IPS-18c (cell line): ENCODE measurements around the gene GRAMD1B.

ENCODE experiments used
- H3K4me3 ChIP-seq: 2 replicates; pipeline ENCODE4 v1.7.0; 2013; ENCODE audit warnings: low read depth, mild to moderate bottlenecking, low read length, moderate library complexity; ENCODE audit not compliant: insufficient read depth
- H3K9me3 ChIP-seq: one replicate; pipeline ENCODE4 v1.6.1; 2013; ENCODE audit warnings: mild to moderate bottlenecking, low read length, moderate library complexity; ENCODE audit not compliant: control insufficient read depth, insufficient read depth

Gene GRAMD1B

GRCh38 chr11:123579482-123579812, 149.4 kb downstream of the GRAMD1B start:
- Histone ChIP-seq H3K9me3 (peaks cover 2% of the 10 kb centered on the region), H3K4me3 (no peak overlapping the region)

- peaks cover 2% of the 10 kb centered on the region for H3K9me3 ChIP-seq
- no peak overlapping the region for H3K4me3 ChIP-seq
Observed at GRCh38 chr11:123580137-123580536, 150.1 kb downstream of the GRAMD1B start.

- Histone ChIP-seq H3K9me3 (peaks cover 2% of the 10 kb centered on the region), H3K4me3 (no peak overlapping the region)
Observed at GRCh38 chr11:123580557-123581275, 150.6 kb downstream of the GRAMD1B start.

- H3K4me3 ChIP-seq = no peak overlapping the region
Observed at GRCh38 chr11:123581651-123582399, 151.8 kb downstream of the GRAMD1B start.

GRCh38 chr11:123582992-123583504, 153.0 kb downstream of the GRAMD1B start:
- H3K9me3 ChIP-seq = peaks cover 2% of the 10 kb centered on the region
- H3K4me3 ChIP-seq = no peak overlapping the region

More at GRCh38 chr11:123581651-123582399, 151.8 kb downstream of the GRAMD1B start:
- peaks cover 2% of the 10 kb centered on the region for H3K9me3 ChIP-seq

GRCh38 chr11:123584186-123584585, 154.1 kb downstream of the GRAMD1B start:
- H3K4me3 ChIP-seq = no peak overlapping the region
- H3K9me3 ChIP-seq = peaks cover 2% of the 10 kb centered on the region

GRCh38 chr11:123584737-123585136, 154.7 kb downstream of the GRAMD1B start:
- H3K4me3 ChIP-seq = no peak overlapping the region
- peaks cover 2% of the 10 kb centered on the region for H3K9me3 ChIP-seq

GRCh38 chr11:123585206-123585605, 155.1 kb downstream of the GRAMD1B start:
- H3K9me3 ChIP-seq = peaks cover 2% of the 10 kb centered on the region
- H3K4me3 ChIP-seq = no peak overlapping the region

- H3K4me3 ChIP-seq = no peak overlapping the region
Observed at GRCh38 chr11:123585706-123586105, 155.6 kb downstream of the GRAMD1B start.

GRCh38 chr11:123586568-123586967, 156.5 kb downstream of the GRAMD1B start:
- H3K9me3 ChIP-seq = peaks cover 2% of the 10 kb centered on the region
- no peak overlapping the region for H3K4me3 ChIP-seq

More at GRCh38 chr11:123585706-123586105, 155.6 kb downstream of the GRAMD1B start:
- peaks cover 2% of the 10 kb centered on the region for H3K9me3 ChIP-seq

- Histone ChIP-seq H3K9me3 (no peaks in the 10 kb centered on the region), H3K4me3 (no peak overlapping the region)
Observed at GRCh38 chr11:123587044-123587443, 157.0 kb downstream of the GRAMD1B start.

- Histone ChIP-seq H3K9me3 (no peaks in the 10 kb centered on the region), H3K4me3 (no peak overlapping the region)
Observed at GRCh38 chr11:123587559-123587958, 157.5 kb downstream of the GRAMD1B start.

- Histone ChIP-seq H3K9me3 (no peaks in the 10 kb centered on the region), H3K4me3 (no peak overlapping the region)
Observed at GRCh38 chr11:123588117-123588863, 158.2 kb downstream of the GRAMD1B start.

GRCh38 chr11:123588864-123589262, 158.8 kb downstream of the GRAMD1B start:
- Histone ChIP-seq H3K4me3 (no peak overlapping the region), H3K9me3 (no peaks in the 10 kb centered on the region)

GRCh38 chr11:123590296-123590912, 160.3 kb downstream of the GRAMD1B start:
- Histone ChIP-seq H3K9me3 (no peaks in the 10 kb centered on the region), H3K4me3 (no peak overlapping the region)

- H3K4me3 ChIP-seq = no peak overlapping the region
- H3K9me3 ChIP-seq = no peaks in the 10 kb centered on the region
Observed at GRCh38 chr11:123593570-123593969, 163.5 kb downstream of the GRAMD1B start.

- Histone ChIP-seq H3K9me3 (no peaks in the 10 kb centered on the region), H3K4me3 (no peak overlapping the region)
Observed at GRCh38 chr11:123594188-123594901, 164.3 kb downstream of the GRAMD1B start.
